ENCODE data around the gene PAX5.

DNA sequence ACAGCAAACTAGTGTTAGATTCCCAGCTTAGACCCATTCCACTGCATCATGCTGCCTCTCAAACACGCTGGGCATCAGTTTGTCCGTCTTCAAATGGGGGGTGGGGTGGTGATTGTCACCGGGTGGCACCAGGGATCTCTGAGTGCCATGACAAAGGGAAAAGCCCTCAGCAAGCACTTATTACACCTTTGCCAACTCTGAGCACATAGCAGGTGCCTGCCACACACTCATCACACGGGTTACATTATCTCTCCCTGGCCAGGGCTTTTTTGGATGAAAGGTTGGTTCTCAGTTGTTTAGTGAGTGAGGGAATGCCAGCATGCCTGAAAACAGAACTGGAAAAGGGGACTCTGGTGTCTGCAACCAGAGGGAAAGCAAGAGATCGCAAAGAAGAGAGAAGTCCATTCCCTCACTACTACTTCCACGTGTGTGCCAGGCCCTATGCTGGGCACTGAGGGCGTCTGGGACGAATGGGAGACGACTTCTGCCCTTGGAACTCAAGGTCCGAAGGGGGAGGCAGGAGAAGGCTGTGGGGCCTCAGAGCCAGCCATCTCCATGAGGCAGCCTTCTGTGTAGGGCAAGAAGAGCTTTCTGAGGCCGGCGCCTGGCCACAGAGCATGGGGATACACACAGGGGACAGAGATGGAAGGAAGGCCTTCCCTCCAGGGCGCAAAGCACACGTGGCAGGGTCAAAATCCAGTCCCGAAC is 48.9 kb downstream of the PAX5 start:
- no peak for TF ChIP-seq OVOL2 (CRISPR knock-in tag; IDR thresholded peaks at IDR 0.05; ENCODE audit: borderline replicate concordance)
- TF ChIP-seq, protein P1, sequence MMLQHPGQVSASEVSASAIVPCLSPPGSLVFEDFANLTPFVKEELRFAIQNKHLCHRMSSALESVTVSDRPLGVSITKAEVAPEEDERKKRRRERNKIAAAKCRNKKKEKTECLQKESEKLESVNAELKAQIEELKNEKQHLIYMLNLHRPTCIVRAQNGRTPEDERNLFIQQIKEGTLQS (CRISPR knock-in tag; conservative IDR thresholded peaks at IDR 0.05) = no peak
- TF ChIP-seq, protein P2, sequence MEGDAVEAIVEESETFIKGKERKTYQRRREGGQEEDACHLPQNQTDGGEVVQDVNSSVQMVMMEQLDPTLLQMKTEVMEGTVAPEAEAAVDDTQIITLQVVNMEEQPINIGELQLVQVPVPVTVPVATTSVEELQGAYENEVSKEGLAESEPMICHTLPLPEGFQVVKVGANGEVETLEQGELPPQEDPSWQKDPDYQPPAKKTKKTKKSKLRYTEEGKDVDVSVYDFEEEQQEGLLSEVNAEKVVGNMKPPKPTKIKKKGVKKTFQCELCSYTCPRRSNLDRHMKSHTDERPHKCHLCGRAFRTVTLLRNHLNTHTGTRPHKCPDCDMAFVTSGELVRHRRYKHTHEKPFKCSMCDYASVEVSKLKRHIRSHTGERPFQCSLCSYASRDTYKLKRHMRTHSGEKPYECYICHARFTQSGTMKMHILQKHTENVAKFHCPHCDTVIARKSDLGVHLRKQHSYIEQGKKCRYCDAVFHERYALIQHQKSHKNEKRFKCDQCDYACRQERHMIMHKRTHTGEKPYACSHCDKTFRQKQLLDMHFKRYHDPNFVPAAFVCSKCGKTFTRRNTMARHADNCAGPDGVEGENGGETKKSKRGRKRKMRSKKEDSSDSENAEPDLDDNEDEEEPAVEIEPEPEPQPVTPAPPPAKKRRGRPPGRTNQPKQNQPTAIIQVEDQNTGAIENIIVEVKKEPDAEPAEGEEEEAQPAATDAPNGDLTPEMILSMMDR (IDR thresholded peaks at IDR 0.05) = no peak
- TF ChIP-seq, protein P3, sequence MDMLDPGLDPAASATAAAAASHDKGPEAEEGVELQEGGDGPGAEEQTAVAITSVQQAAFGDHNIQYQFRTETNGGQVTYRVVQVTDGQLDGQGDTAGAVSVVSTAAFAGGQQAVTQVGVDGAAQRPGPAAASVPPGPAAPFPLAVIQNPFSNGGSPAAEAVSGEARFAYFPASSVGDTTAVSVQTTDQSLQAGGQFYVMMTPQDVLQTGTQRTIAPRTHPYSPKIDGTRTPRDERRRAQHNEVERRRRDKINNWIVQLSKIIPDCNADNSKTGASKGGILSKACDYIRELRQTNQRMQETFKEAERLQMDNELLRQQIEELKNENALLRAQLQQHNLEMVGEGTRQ (CRISPR knock-in tag; IDR thresholded peaks at IDR 0.05) = no peak
- TF ChIP-seq, protein P4, sequence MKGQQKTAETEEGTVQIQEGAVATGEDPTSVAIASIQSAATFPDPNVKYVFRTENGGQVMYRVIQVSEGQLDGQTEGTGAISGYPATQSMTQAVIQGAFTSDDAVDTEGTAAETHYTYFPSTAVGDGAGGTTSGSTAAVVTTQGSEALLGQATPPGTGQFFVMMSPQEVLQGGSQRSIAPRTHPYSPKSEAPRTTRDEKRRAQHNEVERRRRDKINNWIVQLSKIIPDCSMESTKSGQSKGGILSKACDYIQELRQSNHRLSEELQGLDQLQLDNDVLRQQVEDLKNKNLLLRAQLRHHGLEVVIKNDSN (CRISPR knock-in tag; IDR thresholded peaks at IDR 0.05) = no peak
- TF ChIP-seq CBFB (CRISPR knock-in tag; IDR thresholded peaks at IDR 0.05; ENCODE audit: low read depth) = no peak
- no peak for TF ChIP-seq ETV6 (CRISPR knock-in tag; IDR thresholded peaks at IDR 0.05)
- TF ChIP-seq, protein P5, sequence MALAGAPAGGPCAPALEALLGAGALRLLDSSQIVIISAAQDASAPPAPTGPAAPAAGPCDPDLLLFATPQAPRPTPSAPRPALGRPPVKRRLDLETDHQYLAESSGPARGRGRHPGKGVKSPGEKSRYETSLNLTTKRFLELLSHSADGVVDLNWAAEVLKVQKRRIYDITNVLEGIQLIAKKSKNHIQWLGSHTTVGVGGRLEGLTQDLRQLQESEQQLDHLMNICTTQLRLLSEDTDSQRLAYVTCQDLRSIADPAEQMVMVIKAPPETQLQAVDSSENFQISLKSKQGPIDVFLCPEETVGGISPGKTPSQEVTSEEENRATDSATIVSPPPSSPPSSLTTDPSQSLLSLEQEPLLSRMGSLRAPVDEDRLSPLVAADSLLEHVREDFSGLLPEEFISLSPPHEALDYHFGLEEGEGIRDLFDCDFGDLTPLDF (CRISPR knock-in tag; IDR thresholded peaks at IDR 0.05) = no peak
- TF ChIP-seq, protein P6, sequence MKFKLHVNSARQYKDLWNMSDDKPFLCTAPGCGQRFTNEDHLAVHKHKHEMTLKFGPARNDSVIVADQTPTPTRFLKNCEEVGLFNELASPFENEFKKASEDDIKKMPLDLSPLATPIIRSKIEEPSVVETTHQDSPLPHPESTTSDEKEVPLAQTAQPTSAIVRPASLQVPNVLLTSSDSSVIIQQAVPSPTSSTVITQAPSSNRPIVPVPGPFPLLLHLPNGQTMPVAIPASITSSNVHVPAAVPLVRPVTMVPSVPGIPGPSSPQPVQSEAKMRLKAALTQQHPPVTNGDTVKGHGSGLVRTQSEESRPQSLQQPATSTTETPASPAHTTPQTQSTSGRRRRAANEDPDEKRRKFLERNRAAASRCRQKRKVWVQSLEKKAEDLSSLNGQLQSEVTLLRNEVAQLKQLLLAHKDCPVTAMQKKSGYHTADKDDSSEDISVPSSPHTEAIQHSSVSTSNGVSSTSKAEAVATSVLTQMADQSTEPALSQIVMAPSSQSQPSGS (CRISPR knock-in tag; IDR thresholded peaks at IDR 0.05; ENCODE audit: borderline replicate concordance, low read depth) = no peak
- no peak for TF ChIP-seq ZNF671 (CRISPR knock-in tag; IDR thresholded peaks at IDR 0.05)
- no peak for TF ChIP-seq TEAD4 (CRISPR knock-in tag; IDR thresholded peaks at IDR 0.05)
- no peak for TF ChIP-seq NR3C1 (CRISPR knock-in tag; conservative IDR thresholded peaks at IDR 0.05; ENCODE audit: low read depth)
- TF ChIP-seq SP1 (CRISPR knock-in tag; conservative IDR thresholded peaks at IDR 0.05) = no peak

All from WTC11 (cell line).